GM23338 (cell line): ENCODE data around the gene SMG9. TPM values are rescaled to one million over a fixed set of nuclear protein-coding genes. Genes with fewer than 3 reads are reported as not detected.

Experiments
- ATAC-seq: fragments of 200-7000 bp; cut with Tn5 transposase; 3 replicates; pipeline ENCODE4 v1.9.1; 2020
- DNase-seq: peaks from one replicate; pipeline ENCODE4 v3.0.0-alpha.2; 2015; ENCODE audit warnings: low spot score
- H2AFZ ChIP-seq: fragments of 200-600 bp; sonication (generic); 2 replicates; pipeline ENCODE4 v1.8.0; 2016; ENCODE audit warnings: antibody characterized with exemption, mild to moderate bottlenecking, moderate library complexity
- H3F3A ChIP-seq: fragments of 200-600 bp; sonication (generic); replicated peaks from 2 replicates; pipeline ENCODE4 v1.8.0; 2017; ENCODE audit warnings: antibody characterized with exemption, mixed run types, low read depth
- H3K27ac ChIP-seq: fragments of 200-600 bp; sonication (generic); 2 replicates; pipeline ENCODE4 v1.6.1; 2016; ENCODE audit warnings: low read depth
- H3K27me3 ChIP-seq: fragments of 200-600 bp; sonication (generic); 2 replicates; pipeline ENCODE4 v1.8.0; 2016; ENCODE audit warnings: mild to moderate bottlenecking, mixed run types, moderate library complexity; ENCODE audit not compliant: insufficient read depth
- H3K36me3 ChIP-seq: fragments of 200-600 bp; sonication (generic); 2 replicates; pipeline ENCODE4 v1.8.0; 2016; ENCODE audit warnings: mild to moderate bottlenecking; ENCODE audit not compliant: insufficient read depth
- H3K4me1 ChIP-seq: fragments of 200-600 bp; sonication (generic); 2 replicates; pipeline ENCODE4 v1.8.0; 2016; ENCODE audit warnings: mild to moderate bottlenecking, moderate library complexity; ENCODE audit not compliant: insufficient read depth
- H3K4me2 ChIP-seq: fragments of 200-600 bp; sonication (generic); 2 replicates; pipeline ENCODE4 v1.7.1; 2017; ENCODE audit warnings: mixed run types
- H3K4me3 ChIP-seq: fragments of 200-600 bp; sonication (generic); 2 replicates; pipeline ENCODE4 v1.6.1; 2016; ENCODE audit warnings: mixed run types
- H3K79me2 ChIP-seq: fragments of 200-600 bp; sonication (generic); replicated peaks from 2 replicates; pipeline ENCODE4 v1.8.0; 2017; ENCODE audit warnings: mild to moderate bottlenecking; ENCODE audit not compliant: insufficient read depth
- H3K9me2 ChIP-seq: fragments of 200-600 bp; sonication (generic); 2 replicates; pipeline ENCODE4 v1.8.0; 2017; ENCODE audit not compliant: insufficient read depth
- H4K20me1 ChIP-seq: fragments of 200-600 bp; sonication (generic); replicated peaks from 2 replicates; pipeline ENCODE4 v1.8.0; 2017; ENCODE audit warnings: mild to moderate bottlenecking; ENCODE audit not compliant: insufficient read depth
- H3K27ac Mint-ChIP-seq: 2 replicates; pipeline ENCODE4 v1.8.0; 2020; ENCODE audit warnings: inconsistent platforms, mild to moderate bottlenecking, moderate library complexity, mixed read lengths
- H3K27me3 Mint-ChIP-seq: 3 replicates; pipeline ENCODE4 v1.8.0; 2022; ENCODE audit warnings: low read depth, mild to moderate bottlenecking, moderate library complexity, mixed read lengths, inconsistent platforms; ENCODE audit not compliant: insufficient read depth, poor library complexity
- H3K36me3 Mint-ChIP-seq: 3 replicates; pipeline ENCODE4 v1.8.0; 2021; ENCODE audit warnings: low read depth, mild to moderate bottlenecking, inconsistent platforms, moderate library complexity, mixed read lengths
- H3K4me1 Mint-ChIP-seq: 3 replicates; pipeline ENCODE4 v1.8.0; 2020; ENCODE audit warnings: mild to moderate bottlenecking, inconsistent platforms, mixed read lengths
- H3K4me3 Mint-ChIP-seq: 3 replicates; pipeline ENCODE4 v1.8.0; 2021; ENCODE audit warnings: moderate library complexity, mild to moderate bottlenecking, inconsistent platforms, mixed read lengths
- H3K9me3 Mint-ChIP-seq: 3 replicates; pipeline ENCODE4 v1.8.0; 2020; ENCODE audit warnings: moderate library complexity, mild to moderate bottlenecking, inconsistent platforms, mixed read lengths
- CREB1 ChIP-seq: fragments of 250-450 bp; sonication (Bioruptor Pico); IDR thresholded peaks from 2 replicates; pipeline ENCODE4 v1.5.0; 2020; ENCODE audit warnings: low read depth, mild to moderate bottlenecking, moderate library complexity
- ETS1 ChIP-seq: IDR thresholded peaks from 2 replicates; pipeline ENCODE4 v1.6.1; 2016; ENCODE audit warnings: antibody characterized with exemption
- EZH2 ChIP-seq: fragments of 200-600 bp; sonication (generic); IDR thresholded peaks from one replicate; pipeline ENCODE4 v1.8.0; 2017; ENCODE audit warnings: antibody characterized with exemption, mild to moderate bottlenecking, low read depth; ENCODE audit not compliant: unreplicated experiment
- EZH2phosphoT487 ChIP-seq: fragments of 200-600 bp; sonication (generic); IDR thresholded peaks from one replicate; pipeline ENCODE4 v1.8.1; 2018; ENCODE audit warnings: antibody characterized with exemption; ENCODE audit not compliant: unreplicated experiment
- JUNB ChIP-seq: IDR thresholded peaks from one replicate; pipeline ENCODE4 v1.6.1; 2016; ENCODE audit warnings: antibody characterized with exemption; ENCODE audit not compliant: unreplicated experiment
- NANOG ChIP-seq: IDR thresholded peaks from 2 replicates; pipeline ENCODE4 v1.6.1; 2016; ENCODE audit warnings: antibody characterized with exemption, borderline replicate concordance
- POLR2AphosphoS5 ChIP-seq: IDR thresholded peaks from 2 replicates; pipeline ENCODE4 v1.6.1; 2016; ENCODE audit warnings: antibody characterized with exemption, low read depth
- STAT1 ChIP-seq: IDR thresholded peaks from one replicate; pipeline ENCODE4 v1.6.1; 2016; ENCODE audit warnings: antibody characterized with exemption; ENCODE audit not compliant: unreplicated experiment
- ZNF114 ChIP-seq: fragments of 250-450 bp; sonication (Bioruptor Pico); IDR thresholded peaks from 2 replicates; pipeline ENCODE4 v1.5.0; 2020; ENCODE audit warnings: mild to moderate bottlenecking, moderate library complexity
- ZNF331 ChIP-seq: fragments of 250-450 bp; sonication (Bioruptor Pico); IDR thresholded peaks from 2 replicates; pipeline ENCODE4 v1.5.0; 2020; ENCODE audit warnings: low read depth, mild to moderate bottlenecking, moderate library complexity
- polyA plus RNA-seq: library from polyadenylated mRNA; unstranded; fragments of >200 nt; fragmentation: Nextera tagmentation; extraction: Ambion mirVana; gene quantifications from 2 replicates; pipeline ENCODE4 v1.2.1, GENCODE V29; 2016
- total RNA-seq: library from RNA; depleted of rRNA; stranded (reverse); fragments of >200 nt; shearing (Covaris generic); gene quantifications from 2 replicates; pipeline ENCODE4 v1.2.3, GENCODE V29; 2014
- TF ChIP-seq, protein P1 (sequence below), 2 experiments: fragments of 200-600 bp in 1 of 2; sonication (generic) in 1 of 2; conservative IDR thresholded peaks; 2 replicates each; pipeline versions ENCODE4 v1.5.1 to v1.6.1; 2016 to 2017; ENCODE audit warnings: antibody characterized with exemption in 2 of 2, low read depth in 2 of 2, mild to moderate bottlenecking in 2 of 2, moderate library complexity in 1 of 2
- TF ChIP-seq, protein P2 (sequence below): IDR thresholded peaks from one replicate; pipeline ENCODE4 v1.6.1; 2018; ENCODE audit warnings: antibody characterized with exemption; ENCODE audit not compliant: unreplicated experiment
- TF ChIP-seq, protein P3 (sequence below): fragments of 250-450 bp; sonication (Bioruptor Pico); IDR thresholded peaks from 2 replicates; pipeline ENCODE4 v1.5.0; 2020; ENCODE audit warnings: mild to moderate bottlenecking, moderate library complexity

Gene SMG9
- total and polyA plus RNA-seq, 2 experiments from 2014 or later: 13.2 to 14.0 TPM

DNA sequence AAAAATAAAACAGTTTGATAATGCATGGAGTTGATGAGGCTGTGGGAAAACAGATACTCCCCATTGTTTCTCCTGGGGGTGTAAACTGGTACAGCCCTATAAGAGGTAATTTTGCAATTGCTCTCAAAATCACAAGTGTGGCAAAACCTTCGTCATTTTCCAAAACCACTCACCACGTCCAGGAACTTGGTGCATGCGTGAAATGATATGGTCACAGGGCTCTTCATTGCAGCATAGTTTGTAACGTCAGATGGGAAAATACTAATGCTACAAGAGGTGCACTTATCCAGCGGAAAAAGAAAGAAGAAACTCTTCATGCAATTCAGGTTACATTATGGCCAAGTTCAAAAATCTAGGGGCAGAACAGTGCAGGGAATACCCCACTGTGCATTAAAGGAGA, 72.9 kb downstream of the SMG9 start:
- Mint-ChIP-seq H3K36me3 (no peaks in the 10 kb centered on the region), H3K4me3 (no peak overlapping the region), H3K27ac (no peak overlapping the region), H3K27me3 (peaks cover 3% of the 10 kb centered on the region), H3K4me1 (no peaks in the 10 kb centered on the region; the same call in 2 of the 3 replicates), H3K9me3 (no peaks in the 10 kb centered on the region)
- Histone ChIP-seq H4K20me1 (no peaks in the 10 kb centered on the region), H3K4me1 (no peaks in the 10 kb centered on the region), H3K27ac (no peak overlapping the region), H2AFZ (no peak overlapping the region), H3K4me2 (no peak overlapping the region), H3F3A (no peaks in the 10 kb centered on the region), H3K9me2 (no peaks in the 10 kb centered on the region), H3K79me2 (no peaks in the 10 kb centered on the region), H3K4me3 (no peak overlapping the region), H3K27me3 (no peaks in the 10 kb centered on the region), H3K36me3 (no peaks in the 10 kb centered on the region)
- DNase-seq (no peak), ATAC-seq (no peak)
- TF ChIP-seq POLR2AphosphoS5: no peak
- TF ChIP-seq, protein P1, sequence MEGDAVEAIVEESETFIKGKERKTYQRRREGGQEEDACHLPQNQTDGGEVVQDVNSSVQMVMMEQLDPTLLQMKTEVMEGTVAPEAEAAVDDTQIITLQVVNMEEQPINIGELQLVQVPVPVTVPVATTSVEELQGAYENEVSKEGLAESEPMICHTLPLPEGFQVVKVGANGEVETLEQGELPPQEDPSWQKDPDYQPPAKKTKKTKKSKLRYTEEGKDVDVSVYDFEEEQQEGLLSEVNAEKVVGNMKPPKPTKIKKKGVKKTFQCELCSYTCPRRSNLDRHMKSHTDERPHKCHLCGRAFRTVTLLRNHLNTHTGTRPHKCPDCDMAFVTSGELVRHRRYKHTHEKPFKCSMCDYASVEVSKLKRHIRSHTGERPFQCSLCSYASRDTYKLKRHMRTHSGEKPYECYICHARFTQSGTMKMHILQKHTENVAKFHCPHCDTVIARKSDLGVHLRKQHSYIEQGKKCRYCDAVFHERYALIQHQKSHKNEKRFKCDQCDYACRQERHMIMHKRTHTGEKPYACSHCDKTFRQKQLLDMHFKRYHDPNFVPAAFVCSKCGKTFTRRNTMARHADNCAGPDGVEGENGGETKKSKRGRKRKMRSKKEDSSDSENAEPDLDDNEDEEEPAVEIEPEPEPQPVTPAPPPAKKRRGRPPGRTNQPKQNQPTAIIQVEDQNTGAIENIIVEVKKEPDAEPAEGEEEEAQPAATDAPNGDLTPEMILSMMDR (conservative IDR thresholded peaks at IDR 0.05; ENCODE audit: low read depth in 2 of 2): no peak
- TF ChIP-seq JUNB: no peak
- no peak for TF ChIP-seq ZNF331 (CRISPR knock-in tag)
- no peak for TF ChIP-seq ZNF114
- TF ChIP-seq NANOG: no peak
- TF ChIP-seq, protein P2, sequence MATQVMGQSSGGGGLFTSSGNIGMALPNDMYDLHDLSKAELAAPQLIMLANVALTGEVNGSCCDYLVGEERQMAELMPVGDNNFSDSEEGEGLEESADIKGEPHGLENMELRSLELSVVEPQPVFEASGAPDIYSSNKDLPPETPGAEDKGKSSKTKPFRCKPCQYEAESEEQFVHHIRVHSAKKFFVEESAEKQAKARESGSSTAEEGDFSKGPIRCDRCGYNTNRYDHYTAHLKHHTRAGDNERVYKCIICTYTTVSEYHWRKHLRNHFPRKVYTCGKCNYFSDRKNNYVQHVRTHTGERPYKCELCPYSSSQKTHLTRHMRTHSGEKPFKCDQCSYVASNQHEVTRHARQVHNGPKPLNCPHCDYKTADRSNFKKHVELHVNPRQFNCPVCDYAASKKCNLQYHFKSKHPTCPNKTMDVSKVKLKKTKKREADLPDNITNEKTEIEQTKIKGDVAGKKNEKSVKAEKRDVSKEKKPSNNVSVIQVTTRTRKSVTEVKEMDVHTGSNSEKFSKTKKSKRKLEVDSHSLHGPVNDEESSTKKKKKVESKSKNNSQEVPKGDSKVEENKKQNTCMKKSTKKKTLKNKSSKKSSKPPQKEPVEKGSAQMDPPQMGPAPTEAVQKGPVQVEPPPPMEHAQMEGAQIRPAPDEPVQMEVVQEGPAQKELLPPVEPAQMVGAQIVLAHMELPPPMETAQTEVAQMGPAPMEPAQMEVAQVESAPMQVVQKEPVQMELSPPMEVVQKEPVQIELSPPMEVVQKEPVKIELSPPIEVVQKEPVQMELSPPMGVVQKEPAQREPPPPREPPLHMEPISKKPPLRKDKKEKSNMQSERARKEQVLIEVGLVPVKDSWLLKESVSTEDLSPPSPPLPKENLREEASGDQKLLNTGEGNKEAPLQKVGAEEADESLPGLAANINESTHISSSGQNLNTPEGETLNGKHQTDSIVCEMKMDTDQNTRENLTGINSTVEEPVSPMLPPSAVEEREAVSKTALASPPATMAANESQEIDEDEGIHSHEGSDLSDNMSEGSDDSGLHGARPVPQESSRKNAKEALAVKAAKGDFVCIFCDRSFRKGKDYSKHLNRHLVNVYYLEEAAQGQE: no peak
- no peak for TF ChIP-seq STAT1
- no peak for TF ChIP-seq ETS1
- no peak for TF ChIP-seq CREB1
- TF ChIP-seq EZH2phosphoT487: no peak
- TF ChIP-seq, protein P3, sequence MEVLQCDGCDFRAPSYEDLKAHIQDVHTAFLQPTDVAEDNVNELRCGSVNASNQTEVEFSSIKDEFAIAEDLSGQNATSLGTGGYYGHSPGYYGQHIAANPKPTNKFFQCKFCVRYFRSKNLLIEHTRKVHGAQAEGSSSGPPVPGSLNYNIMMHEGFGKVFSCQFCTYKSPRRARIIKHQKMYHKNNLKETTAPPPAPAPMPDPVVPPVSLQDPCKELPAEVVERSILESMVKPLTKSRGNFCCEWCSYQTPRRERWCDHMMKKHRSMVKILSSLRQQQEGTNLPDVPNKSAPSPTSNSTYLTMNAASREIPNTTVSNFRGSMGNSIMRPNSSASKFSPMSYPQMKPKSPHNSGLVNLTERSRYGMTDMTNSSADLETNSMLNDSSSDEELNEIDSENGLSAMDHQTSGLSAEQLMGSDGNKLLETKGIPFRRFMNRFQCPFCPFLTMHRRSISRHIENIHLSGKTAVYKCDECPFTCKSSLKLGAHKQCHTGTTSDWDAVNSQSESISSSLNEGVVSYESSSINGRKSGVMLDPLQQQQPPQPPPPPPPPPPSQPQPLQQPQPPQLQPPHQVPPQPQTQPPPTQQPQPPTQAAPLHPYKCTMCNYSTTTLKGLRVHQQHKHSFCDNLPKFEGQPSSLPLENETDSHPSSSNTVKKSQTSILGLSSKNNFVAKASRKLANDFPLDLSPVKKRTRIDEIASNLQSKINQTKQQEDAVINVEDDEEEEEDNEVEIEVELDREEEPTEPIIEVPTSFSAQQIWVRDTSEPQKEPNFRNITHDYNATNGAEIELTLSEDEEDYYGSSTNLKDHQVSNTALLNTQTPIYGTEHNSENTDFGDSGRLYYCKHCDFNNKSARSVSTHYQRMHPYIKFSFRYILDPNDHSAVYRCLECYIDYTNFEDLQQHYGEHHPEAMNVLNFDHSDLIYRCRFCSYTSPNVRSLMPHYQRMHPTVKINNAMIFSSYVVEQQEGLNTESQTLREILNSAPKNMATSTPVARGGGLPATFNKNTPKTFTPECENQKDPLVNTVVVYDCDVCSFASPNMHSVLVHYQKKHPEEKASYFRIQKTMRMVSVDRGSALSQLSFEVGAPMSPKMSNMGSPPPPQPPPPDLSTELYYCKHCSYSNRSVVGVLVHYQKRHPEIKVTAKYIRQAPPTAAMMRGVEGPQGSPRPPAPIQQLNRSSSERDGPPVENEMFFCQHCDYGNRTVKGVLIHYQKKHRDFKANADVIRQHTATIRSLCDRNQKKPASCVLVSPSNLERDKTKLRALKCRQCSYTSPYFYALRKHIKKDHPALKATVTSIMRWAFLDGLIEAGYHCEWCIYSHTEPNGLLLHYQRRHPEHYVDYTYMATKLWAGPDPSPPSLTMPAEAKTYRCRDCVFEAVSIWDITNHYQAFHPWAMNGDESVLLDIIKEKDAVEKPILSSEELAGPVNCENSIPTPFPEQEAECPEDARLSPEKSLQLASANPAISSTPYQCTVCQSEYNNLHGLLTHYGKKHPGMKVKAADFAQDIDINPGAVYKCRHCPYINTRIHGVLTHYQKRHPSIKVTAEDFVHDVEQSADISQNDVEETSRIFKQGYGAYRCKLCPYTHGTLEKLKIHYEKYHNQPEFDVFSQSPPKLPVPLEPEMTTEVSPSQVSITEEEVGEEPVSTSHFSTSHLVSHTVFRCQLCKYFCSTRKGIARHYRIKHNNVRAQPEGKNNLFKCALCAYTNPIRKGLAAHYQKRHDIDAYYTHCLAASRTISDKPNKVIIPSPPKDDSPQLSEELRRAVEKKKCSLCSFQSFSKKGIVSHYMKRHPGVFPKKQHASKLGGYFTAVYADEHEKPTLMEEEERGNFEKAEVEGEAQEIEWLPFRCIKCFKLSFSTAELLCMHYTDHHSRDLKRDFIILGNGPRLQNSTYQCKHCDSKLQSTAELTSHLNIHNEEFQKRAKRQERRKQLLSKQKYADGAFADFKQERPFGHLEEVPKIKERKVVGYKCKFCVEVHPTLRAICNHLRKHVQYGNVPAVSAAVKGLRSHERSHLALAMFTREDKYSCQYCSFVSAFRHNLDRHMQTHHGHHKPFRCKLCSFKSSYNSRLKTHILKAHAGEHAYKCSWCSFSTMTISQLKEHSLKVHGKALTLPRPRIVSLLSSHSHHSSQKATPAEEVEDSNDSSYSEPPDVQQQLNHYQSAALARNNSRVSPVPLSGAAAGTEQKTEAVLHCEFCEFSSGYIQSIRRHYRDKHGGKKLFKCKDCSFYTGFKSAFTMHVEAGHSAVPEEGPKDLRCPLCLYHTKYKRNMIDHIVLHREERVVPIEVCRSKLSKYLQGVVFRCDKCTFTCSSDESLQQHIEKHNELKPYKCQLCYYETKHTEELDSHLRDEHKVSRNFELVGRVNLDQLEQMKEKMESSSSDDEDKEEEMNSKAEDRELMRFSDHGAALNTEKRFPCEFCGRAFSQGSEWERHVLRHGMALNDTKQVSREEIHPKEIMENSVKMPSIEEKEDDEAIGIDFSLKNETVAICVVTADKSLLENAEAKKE (CRISPR knock-in tag): no peak
- no peak for TF ChIP-seq EZH2
